ENCODE results near the gene SPRY4.

Gene SPRY4

GRCh38 chr5:142317753-142318152, 7.1 kb downstream of the SPRY4 start:
- H3K27ac ChIP-seq, result no peak overlapping the region
- H3K4me3 ChIP-seq, result no peak overlapping the region

DNA sequence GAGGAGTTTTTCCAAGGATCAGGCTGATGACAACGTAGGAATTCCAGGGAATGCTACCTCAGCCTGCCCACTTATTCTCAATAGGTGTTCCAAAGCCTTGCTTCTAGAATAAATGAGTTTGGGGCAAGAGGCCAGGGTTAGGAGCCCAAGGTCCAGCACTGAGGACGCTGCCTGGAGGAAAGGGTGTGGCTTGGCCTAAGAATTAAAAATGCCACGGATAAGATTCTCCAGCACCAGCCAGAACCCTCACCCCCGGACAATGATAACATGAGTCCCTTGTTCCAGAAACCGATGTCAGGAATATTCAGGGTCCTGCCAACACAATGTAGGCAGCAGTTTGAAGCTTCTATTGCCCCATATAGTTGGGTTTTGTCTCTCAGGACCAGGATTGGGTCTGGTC, 7.6 kb downstream of the SPRY4 start:
- peak overlapping the region in 2 of 21 experiments; percentile 12 to 20 for H3K27ac ChIP-seq
- no peak overlapping the region for H3K4me3 ChIP-seq

DNA sequence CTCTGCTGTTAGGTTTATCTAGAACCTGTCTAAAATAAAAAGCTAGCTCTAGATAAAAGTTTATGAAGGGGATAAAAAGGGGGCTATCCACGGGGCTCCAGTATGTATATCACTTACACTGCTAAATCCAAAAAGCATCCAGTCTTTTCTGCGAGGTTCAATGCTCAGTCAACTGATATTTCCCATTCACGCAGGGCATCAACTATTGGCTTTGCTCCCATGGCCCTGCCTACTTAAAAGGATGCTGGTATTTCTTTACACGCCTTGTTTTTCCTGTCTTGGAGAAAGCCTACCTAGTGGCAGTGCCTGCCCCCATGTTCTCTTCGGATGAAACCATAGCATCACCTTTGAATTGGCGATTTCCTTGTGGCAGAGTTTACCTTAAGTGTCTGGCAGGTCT, 8.1 kb downstream of the SPRY4 start:
- H3K27ac ChIP-seq, result peak overlapping the region in 2 of 21 experiments; percentile 12 to 20
- no peak overlapping the region for H3K4me3 ChIP-seq

GRCh38 chr5:142316051-142316450, 8.8 kb downstream of the SPRY4 start:
- peak overlapping the region in 1 of 21 experiments; percentile 26 for H3K27ac ChIP-seq
- no peak overlapping the region for H3K4me3 ChIP-seq

- no peak overlapping the region for H3K4me3 ChIP-seq
- H3K27ac ChIP-seq, result no peak overlapping the region
These were observed 9.5 kb downstream of the SPRY4 start for GRCh38 chr5:142315096-142315900.

- Histone ChIP-seq H3K27ac (no peak overlapping the region), H3K4me3 (no peak overlapping the region)
These were observed 10.2 kb downstream of the SPRY4 start for GRCh38 chr5:142314606-142315005.

GRCh38 chr5:142314109-142314508, 10.7 kb downstream of the SPRY4 start:
- H3K27ac ChIP-seq, result no peak overlapping the region
- no peak overlapping the region for H3K4me3 ChIP-seq

- no peak overlapping the region for H3K27ac ChIP-seq
- H3K4me3 ChIP-seq, result no peak overlapping the region
These were observed 11.1 kb downstream of the SPRY4 start for GRCh38 chr5:142313682-142314081.

DNA sequence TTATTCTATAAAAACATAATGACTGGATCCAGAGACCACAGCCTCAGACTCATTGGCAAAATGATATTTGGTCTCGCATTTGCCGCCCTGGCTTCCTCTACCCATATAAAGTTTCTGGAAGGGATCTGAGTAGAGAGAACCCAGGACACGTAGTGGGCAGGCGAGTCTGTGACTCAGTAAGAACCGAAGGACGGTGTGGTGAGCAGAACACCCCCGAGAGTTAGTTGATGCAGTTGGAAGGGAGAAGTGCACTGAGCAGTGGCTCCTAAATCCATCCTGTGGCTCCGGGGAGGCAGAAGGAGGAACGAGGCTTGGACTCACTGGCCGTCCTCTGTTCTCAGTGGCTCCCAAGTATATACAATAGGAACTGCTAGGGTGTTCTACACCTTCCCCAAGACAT, 11.5 kb downstream of the SPRY4 start:
- Histone ChIP-seq H3K4me3 (no peak overlapping the region), H3K27ac (no peak overlapping the region)

DNA sequence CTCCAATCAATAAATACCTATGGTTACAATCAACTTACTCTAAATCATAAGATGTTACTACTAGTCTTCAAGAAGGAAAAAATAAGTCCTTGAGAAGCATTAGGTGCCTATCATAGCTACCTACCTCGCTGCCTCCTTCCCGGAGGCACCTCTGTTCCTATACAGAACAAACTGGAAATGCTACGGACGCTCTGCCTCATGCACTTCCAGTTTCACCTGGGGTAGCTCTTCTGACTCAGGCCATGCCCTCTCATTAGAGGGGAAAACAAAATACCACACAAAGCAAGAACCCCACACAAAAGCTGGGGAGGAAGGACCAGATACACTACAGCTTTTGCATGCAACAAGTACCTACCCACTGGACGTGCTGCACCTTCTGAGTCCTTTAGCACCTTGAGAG, 12.4 kb downstream of the SPRY4 start:
- no peak overlapping the region for H3K4me3 ChIP-seq

DNA sequence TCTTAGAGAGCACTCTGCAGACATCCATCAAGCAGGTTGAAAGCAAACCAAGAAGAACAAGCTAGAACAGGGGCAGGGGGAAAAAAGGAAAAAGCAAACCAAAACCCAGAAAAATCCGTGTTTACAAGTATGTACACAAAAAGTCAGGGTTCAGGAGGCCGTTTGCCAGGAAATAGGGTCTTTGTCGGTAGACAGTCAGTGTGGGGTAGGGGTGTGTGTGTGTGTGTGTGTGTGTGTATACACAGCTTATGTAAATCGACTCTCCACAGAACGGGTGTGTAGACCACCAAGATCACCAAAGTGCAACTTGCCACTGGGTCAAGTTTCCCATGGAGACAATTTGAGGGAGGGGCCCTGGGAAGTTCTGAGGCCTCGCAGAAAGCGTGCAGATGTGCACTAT, 13.1 kb downstream of the SPRY4 start:
- Histone ChIP-seq H3K4me3 (no peak overlapping the region), H3K27ac (no peak overlapping the region)

More for the DNA sequence above, 12.4 kb downstream of the SPRY4 start:
- no peak overlapping the region for H3K27ac ChIP-seq

GRCh38 chr5:142310803-142311202, 14.0 kb downstream of the SPRY4 start:
- H3K4me3 ChIP-seq, result no peak overlapping the region
- H3K27ac ChIP-seq, result no peak overlapping the region

DNA sequence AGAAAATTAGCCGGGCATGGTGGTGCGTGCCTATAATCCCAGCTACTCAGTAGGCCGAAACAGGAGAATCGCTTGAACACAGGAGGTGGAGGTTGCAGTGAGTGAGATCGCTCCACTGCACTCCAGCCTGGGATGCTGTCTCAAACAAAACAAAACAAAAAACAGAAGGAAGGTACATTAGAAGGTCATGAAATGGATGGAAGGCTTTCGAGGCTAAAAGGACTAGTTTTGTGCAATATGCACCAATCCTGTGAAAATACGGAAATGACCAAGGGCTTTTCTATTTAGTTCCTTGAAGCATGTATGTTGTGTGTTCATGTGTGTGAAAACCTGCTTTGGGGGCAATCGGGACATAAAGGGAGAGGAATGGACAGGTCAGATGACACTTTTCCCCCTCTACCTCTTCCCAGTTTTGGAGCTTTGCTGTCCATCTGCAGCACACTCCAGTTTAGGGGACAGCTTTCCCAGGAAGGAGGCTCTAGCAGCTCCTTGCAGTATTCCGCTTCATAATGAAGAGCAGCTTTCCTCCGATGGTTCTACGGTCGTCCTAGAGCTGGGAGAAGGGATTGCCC, 15.0 kb downstream of the SPRY4 start:
- H3K27ac ChIP-seq, result no peak overlapping the region
- no peak overlapping the region for H3K4me3 ChIP-seq

GRCh38 chr5:142308358-142308757, 16.5 kb downstream of the SPRY4 start:
- no peak overlapping the region for H3K27ac ChIP-seq
- H3K4me3 ChIP-seq, result no peak overlapping the region

- Histone ChIP-seq H3K4me3 (no peak overlapping the region), H3K27ac (no peak overlapping the region)
These were observed 17.5 kb downstream of the SPRY4 start for GRCh38 chr5:142307146-142307890.

- no peak overlapping the region for H3K27ac ChIP-seq
- H3K4me3 ChIP-seq, result no peak overlapping the region
These were observed 18.7 kb downstream of the SPRY4 start for GRCh38 chr5:142306077-142306502.

DNA sequence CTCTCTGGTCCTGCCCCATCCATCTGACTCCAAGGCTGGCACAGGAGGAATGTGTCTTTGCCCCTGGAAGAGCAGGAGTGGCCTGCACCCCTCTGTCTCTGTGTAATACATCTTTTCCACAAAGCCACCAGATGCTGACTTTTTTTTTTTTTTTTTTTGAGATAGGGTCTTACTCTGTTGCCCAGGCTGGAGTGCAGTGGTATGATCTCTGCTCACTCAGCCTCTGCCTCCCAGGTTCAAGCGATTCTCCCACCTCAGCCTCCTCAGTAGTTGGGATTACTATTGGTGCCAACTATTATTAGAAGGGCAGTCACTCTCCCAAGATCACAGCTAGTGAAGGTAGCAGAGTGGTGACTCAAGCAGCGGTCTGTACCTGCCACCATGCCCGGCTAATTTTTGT, 19.6 kb downstream of the SPRY4 start:
- no peak overlapping the region for H3K4me3 ChIP-seq
- peak overlapping the region in 1 of 21 experiments; percentile 21 for H3K27ac ChIP-seq

DNA sequence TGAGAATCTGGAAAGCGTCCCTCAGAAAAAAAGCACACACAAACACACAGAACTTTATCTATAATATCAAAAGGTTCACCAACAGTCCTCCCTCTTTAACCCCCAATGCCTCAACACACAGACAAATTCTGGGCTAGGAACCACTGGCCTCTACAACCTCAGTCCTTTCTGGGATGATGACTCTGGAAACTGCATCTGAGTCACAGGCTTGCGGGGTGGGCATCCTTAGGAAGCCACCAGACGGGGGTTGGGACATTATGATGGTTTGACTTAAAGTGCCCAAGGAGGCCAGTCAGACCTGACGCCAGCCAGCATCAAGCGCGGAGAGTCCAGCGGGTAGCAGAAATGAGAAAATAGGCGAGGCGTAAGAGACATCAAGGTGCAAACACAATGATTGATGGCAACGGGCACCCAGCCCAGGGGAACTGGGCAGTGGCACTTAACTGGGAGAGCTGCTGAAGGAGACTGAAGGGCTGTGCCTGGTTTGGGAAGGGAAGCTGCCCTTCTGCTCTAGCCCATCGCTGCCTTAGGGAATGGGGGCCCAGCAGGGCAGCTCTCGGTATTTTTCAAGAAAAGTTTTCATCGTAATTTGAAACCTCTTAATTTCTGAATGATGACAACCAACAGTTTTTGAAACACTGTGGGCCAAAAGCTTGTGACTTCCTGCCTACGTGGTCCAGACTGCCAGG, 20.7 kb downstream of the SPRY4 start:
- Histone ChIP-seq H3K27ac (no peak overlapping the region), H3K4me3 (no peak overlapping the region)

- Histone ChIP-seq H3K27ac (no peak overlapping the region), H3K4me3 (no peak overlapping the region)
These were observed 21.3 kb downstream of the SPRY4 start for GRCh38 chr5:142303565-142303964.

- Histone ChIP-seq H3K4me3 (no peak overlapping the region), H3K27ac (no peak overlapping the region)
These were observed 23.3 kb downstream of the SPRY4 start for GRCh38 chr5:142301540-142301939.

Measured in skin epidermis (tissue), 12 donors.